C4-2B (cell line): Measurements from ENCODE around the gene ITGBL1.
"Not testable (repeated sequence)": the region's sequence is repeated elsewhere in the genome, so short reads cannot be mapped to it uniquely, and the experiment has no call there.

Experiments used
- H3K27ac ChIP-seq: fragments of 450-650 bp; 2 replicates; pipeline ENCODE4 v1.5.1; 2017
- ZFX ChIP-seq: fragments of 450-650 bp; IDR thresholded peaks from 2 replicates; pipeline ENCODE4 v1.6.1; 2017
- TF ChIP-seq, protein P1 (sequence below): fragments of 450-650 bp; conservative IDR thresholded peaks from 2 replicates; pipeline ENCODE4 v1.5.1; 2017; ENCODE audit warnings: mild to moderate bottlenecking

The ITGBL1 gene

DNA sequence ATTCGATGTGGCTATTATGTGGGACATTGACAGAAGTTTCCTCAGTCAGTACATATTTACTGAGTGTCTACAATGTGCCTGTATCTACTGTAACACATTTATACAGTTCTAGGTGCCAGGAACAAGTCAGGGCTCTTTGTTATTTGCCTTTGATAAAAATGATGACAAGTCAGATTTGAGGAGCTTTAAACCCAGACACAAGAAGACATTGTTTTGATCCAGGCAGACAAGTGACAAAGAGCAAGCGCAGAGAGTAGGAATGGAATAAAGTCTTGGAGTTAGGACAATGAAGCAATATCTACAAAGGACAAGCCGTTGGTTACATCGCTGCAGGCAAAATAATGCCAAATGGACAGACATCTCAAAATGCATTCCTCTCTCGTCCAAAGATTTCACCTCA is 70.1 kb downstream of the ITGBL1 start:
- no peak overlapping the region for H3K27ac ChIP-seq
- TF ChIP-seq, protein P1, sequence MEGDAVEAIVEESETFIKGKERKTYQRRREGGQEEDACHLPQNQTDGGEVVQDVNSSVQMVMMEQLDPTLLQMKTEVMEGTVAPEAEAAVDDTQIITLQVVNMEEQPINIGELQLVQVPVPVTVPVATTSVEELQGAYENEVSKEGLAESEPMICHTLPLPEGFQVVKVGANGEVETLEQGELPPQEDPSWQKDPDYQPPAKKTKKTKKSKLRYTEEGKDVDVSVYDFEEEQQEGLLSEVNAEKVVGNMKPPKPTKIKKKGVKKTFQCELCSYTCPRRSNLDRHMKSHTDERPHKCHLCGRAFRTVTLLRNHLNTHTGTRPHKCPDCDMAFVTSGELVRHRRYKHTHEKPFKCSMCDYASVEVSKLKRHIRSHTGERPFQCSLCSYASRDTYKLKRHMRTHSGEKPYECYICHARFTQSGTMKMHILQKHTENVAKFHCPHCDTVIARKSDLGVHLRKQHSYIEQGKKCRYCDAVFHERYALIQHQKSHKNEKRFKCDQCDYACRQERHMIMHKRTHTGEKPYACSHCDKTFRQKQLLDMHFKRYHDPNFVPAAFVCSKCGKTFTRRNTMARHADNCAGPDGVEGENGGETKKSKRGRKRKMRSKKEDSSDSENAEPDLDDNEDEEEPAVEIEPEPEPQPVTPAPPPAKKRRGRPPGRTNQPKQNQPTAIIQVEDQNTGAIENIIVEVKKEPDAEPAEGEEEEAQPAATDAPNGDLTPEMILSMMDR: no peak
- TF ChIP-seq ZFX: no peak

DNA sequence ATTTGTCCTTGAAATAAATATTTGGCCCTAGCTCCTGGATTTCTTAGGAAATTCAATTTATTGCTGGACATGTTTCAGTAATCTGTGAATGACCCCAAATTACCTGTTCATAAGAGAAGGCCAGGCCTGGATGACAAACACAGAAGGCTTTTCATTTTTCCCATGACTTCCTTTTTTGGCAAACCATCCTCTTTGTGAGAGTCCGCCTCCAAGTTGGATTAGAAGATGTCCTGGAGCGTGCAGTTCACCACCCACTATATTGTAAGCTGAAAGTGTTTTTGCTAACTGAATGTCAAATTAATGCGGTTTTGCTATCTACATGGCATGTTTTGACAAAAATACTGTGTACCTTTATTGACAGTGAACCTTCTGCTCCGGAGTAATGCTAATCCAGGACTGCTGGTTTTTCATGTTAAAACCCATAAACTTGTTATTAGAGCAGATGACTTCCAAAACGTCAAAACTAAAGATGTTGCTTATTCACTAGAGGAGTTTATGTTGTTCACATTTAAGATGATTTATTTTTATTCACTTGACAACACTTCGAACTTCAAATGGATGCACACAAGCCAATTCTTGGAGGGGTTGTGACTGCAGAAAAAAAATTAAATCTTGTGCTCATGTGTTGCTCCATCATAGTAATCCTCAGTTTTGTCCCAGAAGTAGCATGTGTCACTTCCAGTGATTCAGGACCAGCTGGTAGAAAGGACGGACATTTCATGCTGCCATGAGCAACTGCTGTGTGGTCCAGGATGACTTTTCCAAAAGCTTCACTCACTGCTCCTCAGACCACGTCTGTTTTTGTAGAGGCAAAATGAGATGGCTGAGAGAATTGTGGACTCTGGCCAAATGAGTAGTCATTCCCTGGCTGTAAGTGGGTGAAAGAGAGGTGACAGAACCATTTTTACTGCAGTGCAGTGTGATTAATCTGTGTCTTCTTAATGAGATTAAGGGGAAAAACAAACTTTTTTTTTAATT is 71.0 kb downstream of the ITGBL1 start:
- TF ChIP-seq, protein P1: no peak
- TF ChIP-seq ZFX: no peak

GRCh38 chr13:101527130-101527529 is 74.7 kb downstream of the ITGBL1 start:
- no peak for TF ChIP-seq ZFX
- TF ChIP-seq, protein P1: no peak
- H3K27ac ChIP-seq: no peak overlapping the region

More for the DNA sequence above, 71.0 kb downstream of the ITGBL1 start:
- no peak overlapping the region for H3K27ac ChIP-seq

DNA sequence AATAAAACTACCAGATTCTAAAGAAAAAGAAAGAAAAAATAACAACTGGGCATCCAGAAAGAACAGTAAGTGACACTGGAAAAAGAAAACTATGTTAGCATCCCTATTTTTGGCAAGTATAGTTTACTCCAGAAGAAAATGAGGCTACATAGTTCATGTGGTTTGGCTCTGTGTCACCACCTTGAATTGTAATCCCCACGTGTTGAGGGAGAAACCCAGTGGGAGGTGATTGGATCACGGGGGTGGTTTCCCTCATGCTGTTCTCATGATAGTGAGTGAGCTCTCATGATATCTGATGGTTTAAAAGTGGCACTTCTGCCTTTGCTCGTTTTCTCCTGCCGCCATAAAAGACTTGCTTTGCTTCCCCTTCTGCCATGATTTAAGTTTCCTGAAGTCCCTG is 76.9 kb downstream of the ITGBL1 start:
- H3K27ac ChIP-seq: no peak overlapping the region
- no peak for TF ChIP-seq ZFX
- TF ChIP-seq, protein P1: no peak

- H3K27ac ChIP-seq: no peak overlapping the region
- TF ChIP-seq ZFX: no peak
- TF ChIP-seq, protein P1: no peak
These were observed 77.8 kb downstream of the ITGBL1 start for GRCh38 chr13:101530293-101530692.

GRCh38 chr13:101535192-101535746 is 82.8 kb downstream of the ITGBL1 start:
- H3K27ac ChIP-seq: no peak overlapping the region
- TF ChIP-seq, protein P1: no peak
- no peak for TF ChIP-seq ZFX

GRCh38 chr13:101536079-101536478 is 83.6 kb downstream of the ITGBL1 start:
- TF ChIP-seq ZFX: no peak
- TF ChIP-seq, protein P1: no peak
- no peak overlapping the region for H3K27ac ChIP-seq

GRCh38 chr13:101544544-101544943 is 92.1 kb downstream of the ITGBL1 start:
- not testable (repeated sequence) for H3K27ac ChIP-seq
